ENCODE measurements around the gene RANGRF.
A peak's percentile ranks its signal among the peaks of the same experiment; 100 is the strongest.
"Not testable (repeated sequence)": the region's sequence is repeated elsewhere in the genome, so short reads cannot be mapped to it uniquely, and the experiment has no call there.

Gene RANGRF, protein sequence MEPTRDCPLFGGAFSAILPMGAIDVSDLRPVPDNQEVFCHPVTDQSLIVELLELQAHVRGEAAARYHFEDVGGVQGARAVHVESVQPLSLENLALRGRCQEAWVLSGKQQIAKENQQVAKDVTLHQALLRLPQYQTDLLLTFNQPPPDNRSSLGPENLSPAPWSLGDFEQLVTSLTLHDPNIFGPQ

DNA sequence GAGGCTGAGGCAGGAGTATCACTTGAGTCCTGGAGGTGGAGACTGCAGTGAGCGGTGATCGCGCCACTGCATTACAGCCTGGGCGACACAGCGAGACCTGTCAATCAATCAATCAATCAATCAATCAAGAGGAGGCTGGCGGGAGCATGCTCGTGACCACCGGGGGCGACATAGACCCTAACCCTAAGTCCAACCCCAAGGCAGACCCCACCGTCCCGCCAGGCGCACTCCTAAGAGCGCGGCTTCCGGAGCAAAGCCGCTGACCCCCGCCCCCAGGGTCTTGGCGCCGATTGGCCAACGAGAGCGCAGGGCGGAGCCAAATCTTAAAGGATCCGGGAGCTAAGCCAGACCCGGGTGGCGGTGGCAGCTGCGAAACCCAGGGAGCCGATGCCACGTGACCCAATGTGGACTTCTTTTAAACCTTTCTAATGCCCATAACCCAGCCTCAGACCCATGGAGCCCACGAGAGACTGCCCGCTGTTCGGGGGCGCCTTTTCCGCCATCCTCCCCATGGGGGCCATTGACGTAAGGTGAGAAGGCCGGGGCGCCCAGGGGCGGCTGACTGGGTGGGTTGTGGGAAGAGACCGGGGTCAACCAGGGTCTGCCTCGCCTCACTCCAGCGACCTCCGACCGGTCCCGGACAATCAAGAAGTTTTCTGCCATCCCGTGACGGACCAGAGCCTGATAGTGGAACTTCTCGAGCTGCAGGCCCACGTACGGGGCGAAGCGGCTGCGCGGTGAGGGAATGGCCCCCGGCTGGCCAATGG lies at the start of gene RANGRF:
RANGRF (plus strand) TSS at position 335 of the 767 bp plus-strand sequence; CDS start at position 454, 119 bp downstream.
- peak; percentile 77 for DNase-seq

DNA sequence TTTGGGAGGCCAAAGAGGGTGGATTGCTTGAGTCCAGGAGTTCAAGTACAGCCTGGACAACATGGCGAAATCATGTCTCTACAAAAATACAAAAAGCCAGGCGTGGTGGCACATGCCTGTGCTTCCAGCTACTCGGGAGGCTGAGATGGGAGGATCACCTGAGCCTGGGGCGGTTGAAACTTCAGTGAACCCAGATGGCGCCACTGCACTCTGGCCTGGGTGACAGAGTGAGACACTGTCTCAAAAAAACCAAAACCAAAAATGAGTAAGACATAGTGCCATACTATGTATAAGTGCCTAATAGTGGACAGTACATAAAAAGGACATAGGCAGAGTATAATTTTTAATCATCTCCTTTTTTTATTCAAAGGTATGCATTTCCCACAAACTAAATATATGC lies 44.6 kb upstream of the RANGRF start:
- no peak for DNase-seq

DNA sequence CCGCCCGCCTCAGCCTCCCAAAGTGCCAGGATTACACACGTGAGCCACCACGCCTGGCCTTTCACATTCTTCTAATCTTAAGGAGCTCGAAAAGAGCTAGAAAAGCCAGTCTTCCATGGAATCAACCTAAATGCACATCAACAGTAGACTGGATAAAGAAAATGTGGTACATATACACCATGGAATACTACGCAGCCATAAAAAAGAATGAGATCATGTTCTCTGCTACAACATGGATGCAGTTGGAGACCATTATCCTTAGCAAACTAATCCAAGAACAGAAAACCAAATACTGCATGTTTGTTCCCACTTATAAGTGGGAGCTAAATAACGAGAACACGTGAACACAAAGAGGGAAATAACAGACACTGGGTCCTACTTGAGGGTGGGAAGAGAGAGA lies 43.7 kb upstream of the RANGRF start:
- no peak for DNase-seq

DNA sequence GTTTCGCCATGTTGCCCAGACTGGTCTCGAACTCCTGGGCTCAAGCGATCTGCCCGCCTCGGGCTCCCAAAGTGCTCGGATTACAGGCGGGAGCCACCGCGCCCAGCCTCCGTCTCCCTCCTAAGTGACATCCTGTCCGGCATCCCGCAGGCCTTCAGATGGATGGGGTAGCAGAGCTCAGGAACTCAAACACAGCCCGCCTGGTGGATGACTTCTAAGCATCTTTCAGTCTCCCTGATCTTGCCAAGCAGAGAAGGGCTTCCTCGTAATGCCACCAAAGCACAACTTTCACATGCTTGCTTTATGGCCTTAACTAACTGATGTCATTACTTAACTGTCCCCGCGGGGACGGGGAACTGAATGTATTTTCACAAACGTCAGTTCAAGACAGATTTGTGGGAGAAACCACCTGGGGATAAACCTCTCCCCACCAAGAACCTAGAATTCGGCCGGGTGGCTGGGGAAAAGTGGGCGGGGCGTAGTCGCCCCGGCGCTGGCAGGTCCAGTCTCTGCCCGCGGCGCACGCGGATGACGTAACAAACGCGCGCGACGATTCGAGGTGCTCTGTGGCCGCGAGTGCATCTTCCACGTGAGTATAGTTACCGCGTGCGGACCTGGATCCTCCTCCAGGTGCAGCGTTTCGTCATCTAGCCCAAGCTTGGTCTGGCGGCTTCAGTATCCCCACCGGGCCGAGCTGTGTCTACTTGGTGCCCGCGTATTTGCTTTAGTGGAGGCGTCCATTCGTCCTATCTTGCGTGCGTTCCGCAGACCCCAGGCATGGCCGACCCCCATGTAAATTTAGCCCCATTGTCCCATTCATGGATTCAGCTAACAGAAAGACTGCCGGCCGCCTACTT lies 39.5 kb upstream of the RANGRF start, which contains the start of gene PFAS:
PFAS (plus strand) TSS at position 539 of the 857 bp plus-strand sequence. CDS start 4,649 bp downstream, outside the sequence.
- peak; percentile 89 for DNase-seq

DNA sequence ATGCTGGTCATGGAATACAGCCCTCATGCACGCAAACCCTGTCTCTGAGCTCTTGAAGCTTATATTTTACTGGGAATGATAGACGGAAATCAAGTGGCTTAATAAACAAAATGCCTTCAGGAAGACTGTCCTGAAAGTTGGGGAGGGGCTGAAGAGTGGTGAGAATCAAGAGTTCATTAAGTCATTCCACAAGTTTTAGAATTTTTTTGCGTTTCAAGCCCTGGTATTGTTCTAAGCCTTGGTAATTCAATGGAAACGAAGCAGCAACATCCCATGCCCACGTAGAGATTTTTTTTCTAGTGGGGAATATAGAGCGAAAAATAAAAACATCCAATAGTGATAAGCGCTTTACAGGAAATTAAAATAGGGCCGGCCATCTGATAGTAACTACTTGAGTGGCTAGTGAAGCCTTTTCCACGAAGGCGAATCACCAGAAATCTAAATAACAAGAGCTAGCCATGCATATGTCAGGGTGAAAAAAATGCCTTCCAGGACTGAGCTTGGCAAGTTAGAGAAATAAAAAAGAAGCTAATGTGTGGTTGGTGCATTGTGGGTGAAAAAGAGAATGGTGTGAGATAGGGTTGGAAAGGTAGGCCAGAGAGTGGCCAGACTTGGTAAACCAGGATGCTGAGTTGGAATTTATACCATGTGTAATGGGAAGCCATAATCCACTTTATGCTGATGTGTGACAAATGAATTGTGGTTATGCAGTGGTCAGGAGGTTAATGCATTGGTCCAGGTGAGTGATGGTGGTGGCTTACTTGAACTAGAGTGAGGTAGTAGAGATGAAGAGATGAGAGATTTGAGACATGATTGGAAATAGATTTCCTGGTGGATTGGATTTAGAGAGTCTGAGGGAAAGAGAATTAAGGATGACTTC lies 38.6 kb upstream of the RANGRF start:
- no peak for DNase-seq

DNA sequence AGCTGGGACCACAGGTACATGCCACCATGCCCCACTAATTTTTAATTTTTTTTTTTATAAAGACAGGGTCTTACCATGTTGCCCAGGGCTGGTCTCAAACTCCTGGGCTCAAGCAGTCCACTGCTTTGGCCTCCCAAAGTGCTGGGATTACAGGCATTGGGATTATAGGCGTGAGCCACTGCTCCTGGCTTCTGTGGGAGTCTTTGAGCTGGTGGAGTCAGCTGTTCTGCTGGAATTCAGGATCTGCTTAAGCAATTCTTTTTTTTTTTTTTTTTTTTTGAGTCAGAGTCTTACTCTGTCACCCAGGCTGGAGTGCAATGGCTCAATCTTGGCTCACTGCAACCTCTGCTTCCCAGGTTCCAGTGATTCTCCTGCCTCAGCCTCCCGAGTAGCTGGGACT lies 37.1 kb upstream of the RANGRF start:
- DNase-seq, result not testable (repeated sequence)

DNA sequence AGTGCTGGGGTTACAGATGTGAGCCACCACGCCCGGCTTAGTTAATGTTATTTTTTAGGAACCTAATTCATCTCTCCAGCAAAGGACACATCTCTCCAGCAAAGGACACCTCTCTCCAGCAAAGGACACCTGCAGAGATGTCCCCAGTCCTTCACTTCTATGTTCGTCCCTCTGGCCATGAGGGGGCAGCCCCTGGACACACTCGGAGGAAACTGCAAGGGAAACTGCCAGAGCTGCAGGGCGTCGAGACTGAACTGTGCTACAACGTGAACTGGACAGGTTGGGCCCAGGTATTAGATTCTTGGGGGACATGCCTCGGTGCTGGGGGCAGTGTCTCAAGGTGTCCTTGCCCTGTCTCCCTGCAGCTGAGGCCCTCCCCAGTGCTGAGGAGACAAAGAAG lies 34.7 kb upstream of the RANGRF start:
- DNase-seq, result no peak

DNA sequence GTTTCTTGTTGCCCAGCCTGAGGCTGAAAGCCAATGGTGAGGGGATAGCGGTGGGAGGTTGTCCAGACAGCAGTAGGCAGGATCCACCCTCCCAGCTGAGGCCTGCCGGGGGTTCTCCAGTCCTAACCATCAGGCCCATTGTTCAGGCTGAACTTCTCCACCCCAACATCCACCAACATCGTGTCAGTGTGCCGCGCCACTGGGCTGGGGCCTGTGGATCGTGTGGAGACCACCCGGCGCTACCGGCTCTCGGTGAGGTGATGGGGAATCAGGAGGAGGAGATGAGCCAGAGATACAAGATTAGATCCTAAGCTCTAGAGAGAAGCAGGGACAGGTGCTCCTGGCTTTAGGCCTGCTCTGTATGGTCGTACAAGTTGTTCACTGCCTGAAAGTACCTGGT lies 33.6 kb upstream of the RANGRF start:
- DNase-seq, result no peak

DNA sequence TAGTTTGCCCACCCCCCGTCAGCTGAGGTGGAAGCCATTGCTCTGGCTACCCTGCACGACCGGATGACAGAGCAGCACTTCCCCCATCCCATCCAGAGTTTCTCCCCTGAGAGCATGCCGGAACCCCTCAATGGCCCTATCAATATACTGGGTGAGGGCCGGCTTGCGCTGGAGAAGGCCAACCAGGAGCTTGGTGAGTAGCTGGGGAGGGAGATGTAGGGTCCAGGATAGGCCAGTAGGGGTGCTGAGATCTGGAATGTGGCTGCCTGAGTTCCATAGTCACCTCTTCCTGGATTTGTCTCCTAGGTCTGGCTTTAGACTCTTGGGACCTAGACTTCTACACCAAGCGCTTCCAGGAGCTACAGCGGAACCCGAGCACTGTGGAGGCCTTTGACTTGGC lies 33.0 kb upstream of the RANGRF start:
- DNase-seq, result no peak

DNA sequence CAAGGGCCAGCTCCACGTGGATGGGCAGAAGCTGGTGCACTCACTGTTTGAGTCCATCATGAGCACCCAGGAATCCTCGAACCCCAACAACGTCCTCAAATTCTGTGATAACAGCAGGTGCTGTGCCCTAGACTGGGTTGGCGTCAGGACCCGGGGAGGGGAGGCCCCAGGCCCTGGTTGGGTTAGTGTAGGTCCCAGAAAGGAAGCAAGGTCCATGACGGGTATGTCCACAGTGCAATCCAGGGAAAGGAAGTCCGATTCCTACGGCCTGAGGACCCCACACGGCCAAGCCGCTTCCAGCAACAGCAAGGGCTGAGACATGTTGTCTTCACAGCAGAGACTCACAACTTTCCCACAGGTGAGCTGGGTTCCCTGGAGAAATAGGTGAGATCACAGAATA lies 32.2 kb upstream of the RANGRF start:
- DNase-seq, result no peak

DNA sequence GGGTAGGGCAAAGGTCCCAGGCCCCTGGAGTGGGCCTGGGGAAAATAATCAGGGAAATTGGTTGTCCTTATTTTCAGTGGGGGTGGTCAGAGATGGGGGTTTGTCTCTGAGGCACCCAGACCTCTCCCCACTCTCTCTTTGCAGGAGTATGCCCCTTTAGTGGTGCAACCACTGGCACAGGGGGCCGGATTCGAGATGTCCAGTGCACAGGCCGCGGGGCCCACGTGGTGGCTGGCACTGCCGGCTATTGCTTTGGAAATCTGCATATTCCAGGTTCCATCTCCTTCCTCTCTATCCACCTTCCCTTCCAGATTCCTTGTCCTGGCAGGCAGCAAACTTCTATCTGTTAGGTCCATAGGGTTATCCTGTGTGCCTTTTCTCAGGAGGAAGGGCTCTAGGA lies 31.8 kb upstream of the RANGRF start:
- no peak for DNase-seq

DNA sequence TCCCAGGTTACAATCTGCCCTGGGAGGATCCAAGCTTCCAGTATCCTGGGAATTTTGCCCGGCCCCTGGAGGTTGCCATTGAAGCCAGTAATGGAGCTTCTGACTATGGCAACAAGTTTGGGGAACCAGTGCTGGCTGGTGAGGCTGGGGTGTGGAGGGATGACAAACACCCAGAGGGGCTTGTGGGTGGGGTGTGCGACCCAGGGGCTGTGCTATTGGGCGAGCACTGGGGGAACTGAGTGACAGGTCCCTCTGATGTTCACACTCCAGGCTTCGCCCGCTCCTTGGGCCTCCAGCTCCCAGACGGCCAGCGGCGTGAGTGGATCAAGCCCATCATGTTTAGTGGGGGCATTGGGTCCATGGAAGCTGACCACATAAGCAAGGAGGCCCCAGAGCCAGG lies 30.7 kb upstream of the RANGRF start:
- DNase-seq, result no peak

DNA sequence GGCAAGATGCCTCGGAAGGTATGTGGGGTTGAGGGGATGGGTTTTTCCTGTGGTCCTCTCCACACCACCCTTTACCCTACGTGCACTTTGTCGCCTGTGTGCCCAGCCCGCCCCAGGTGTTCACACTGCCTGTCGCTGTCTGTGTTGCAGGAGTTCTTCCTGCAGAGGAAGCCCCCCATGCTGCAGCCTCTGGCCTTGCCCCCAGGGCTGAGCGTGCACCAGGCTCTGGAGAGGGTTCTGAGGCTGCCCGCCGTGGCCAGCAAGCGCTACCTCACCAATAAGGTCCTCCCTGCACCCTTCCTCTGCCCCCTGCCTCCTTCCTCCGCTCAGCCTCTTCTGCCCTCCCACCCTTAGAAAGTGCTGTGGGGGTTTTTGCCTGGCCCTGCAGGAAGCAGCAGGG lies 24.1 kb upstream of the RANGRF start:
- DNase-seq, result no peak

DNA sequence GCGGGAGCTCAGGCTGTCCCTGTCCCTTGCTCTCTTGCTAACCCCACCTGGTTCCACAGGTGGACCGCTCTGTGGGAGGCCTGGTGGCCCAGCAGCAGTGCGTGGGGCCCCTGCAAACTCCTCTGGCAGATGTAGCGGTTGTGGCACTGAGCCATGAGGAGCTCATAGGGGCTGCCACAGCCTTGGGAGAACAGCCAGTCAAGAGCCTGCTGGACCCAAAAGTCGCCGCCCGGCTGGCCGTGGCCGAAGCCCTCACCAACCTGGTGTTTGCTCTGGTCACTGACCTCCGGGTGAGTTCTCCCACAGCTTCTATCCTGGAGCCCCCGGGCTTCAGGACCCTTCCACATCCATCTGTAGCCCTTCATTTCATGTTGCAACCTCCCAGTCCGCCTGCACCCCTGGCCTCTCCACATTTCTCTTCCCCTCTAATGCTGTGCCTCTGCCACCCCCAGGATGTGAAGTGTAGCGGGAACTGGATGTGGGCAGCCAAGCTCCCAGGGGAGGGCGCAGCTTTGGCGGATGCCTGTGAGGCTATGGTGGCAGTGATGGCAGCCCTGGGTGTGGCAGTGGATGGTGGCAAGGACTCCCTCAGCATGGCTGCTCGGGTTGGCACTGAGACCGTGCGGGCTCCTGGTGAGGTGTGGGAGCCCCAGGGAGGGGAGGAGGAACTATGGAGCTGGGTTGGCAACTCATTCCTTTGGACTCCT lies 23.5 kb upstream of the RANGRF start:
- DNase-seq, result no peak

DNA sequence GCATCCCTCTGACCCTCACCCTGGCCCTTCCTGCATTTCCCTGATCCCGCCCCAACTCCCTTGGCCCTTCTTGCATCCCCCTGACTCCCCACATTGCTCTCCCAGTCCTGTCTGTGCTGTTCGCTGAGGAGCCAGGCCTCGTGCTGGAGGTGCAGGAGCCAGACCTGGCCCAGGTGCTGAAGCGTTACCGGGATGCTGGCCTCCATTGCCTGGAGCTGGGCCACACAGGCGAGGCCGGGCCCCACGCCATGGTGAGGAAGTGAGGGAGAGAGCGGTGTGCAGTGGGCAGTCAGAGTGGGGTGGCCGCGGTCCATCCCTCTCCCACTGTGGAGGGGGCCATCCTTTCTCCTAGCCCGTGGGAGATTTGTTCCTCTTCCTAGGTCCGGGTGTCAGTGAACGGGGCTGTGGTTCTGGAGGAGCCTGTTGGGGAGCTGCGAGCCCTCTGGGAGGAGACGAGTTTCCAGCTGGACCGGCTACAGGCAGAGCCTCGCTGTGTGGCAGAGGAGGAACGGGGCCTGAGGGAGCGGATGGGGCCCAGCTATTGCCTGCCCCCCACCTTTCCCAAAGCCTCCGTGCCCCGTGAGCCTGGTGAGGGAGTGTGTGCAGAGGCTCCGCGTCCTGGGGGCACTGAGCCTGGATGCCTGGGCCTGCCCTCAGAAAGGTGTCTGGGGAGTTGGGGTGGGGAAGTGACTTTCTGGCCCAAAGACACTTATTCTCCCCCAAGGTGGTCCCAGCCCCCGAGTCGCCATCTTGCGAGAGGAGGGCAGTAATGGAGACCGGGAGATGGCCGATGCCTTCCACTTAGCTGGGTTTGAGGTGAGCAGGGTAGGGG lies 21.6 kb upstream of the RANGRF start:
- no peak for DNase-seq

DNA sequence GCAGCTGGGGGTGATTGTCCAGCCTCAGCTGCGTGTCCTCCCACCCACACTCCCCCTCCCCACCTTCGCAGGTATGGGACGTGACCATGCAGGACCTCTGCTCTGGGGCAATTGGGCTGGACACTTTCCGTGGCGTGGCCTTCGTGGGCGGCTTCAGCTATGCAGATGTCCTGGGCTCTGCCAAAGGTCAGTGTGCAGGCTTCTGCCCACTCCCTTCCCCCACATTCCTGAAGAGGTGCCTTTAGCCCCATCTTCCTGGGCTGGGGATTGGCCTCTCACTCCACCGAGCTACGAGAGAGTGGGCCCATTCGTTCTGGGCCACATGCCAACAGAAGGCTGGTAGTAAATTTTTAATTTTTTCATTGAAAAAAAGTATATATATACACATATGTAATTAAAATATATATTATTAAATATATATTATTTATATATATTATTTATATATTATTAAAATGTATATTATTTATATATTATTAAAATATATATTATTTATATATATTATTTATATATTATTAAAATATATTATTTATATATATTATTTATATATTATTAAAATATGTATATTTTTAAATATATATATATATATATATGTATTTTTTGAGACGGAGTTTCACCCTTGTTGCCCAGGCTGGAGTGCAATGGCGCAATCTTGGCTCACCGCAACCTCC lies 20.9 kb upstream of the RANGRF start:
- no peak for DNase-seq

DNA sequence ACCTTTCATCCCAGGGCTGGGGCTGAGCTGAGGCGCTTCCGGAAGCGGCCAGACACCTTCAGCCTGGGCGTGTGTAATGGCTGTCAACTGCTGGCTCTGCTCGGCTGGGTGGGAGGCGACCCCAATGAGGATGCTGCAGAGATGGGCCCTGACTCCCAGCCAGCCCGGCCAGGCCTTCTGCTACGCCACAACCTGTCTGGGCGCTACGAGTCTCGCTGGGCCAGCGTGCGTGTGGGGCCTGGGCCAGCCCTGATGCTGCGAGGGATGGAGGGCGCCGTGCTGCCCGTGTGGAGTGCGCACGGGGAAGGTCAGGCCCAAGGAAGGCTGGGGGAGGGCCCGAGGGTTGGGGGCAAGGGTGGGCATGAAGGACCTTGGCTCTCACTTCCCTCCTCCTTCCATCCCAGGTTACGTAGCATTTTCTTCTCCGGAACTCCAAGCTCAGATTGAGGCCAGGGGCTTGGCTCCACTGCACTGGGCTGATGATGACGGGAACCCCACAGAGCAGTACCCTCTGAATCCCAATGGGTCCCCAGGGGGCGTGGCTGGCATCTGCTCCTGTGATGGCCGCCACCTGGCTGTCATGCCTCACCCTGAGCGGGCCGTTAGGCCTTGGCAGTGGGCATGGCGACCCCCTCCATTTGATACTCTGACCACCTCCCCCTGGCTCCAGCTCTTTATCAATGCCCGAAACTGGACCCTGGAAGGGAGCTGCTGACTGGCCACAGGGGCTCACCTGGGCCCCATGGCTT lies 19.7 kb upstream of the RANGRF start:
- DNase-seq, result no peak

DNA sequence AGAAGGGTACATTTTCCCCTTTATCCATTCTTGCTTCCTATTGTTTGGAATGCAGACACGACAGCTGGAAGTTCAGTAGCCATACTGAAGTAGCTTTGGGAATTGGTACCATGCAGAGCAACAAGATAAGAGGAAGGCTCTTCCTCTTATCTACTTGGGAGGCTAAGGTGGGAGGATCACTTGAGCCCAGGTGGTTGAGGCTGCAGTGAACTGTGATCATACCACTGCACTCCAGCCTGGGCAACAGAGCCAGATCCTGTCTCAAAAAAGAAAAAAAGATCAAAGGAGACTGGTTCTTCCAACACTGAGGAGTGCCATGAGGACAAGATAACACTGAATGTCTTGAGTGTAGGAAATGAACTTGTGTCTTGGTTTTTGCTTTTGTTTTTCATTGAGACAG lies 16.0 kb upstream of the RANGRF start:
- no peak for DNase-seq

DNA sequence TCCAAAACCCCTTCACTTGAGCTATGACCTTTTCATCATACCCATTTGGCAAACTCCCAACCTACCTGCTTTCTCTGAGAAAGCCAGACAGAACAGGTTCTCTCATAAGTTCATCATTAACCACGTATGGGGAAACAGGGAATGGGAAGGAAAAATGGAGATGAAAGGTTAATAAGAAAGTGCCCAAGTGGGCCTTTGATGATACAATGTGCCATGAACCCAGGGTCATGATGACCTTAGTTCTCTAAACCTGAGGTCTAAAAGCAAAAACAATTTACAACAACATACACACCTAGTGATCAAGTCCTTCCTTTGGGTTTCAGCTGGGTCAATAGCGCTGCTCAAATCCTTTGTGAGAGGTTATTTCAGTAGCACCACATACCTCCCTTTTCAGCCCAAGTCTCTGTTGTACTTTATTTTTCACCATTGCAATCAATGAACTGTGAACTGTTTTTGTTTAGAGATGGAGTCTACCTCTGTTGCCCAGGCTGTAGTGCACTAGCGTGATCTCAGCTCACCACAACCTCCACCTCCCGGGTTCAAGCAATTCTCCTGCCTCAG lies 14.5 kb upstream of the RANGRF start:
- DNase-seq, result no peak

Data from fibroblast of upper back skin (primary cell).